Tibial nerve (tissue), 3 donors: ENCODE measurements around the gene AHR.

Source experiments
- CTCF ChIP-seq, 5 experiments: fragments of 200-600 bp in 3 of 5; fragments of 450-650 bp in 2 of 5; sonication (generic) in 3 of 5; IDR thresholded peaks; one replicate each; pipeline ENCODE4 v1.5.1; 2016 to 2019; ENCODE audit warnings: antibody characterized with exemption in 5 of 5, mild to moderate bottlenecking in 3 of 5, moderate library complexity in 2 of 5
- POLR2A ChIP-seq, 2 donors: fragments of 450-650 bp; IDR thresholded peaks; one replicate each; pipeline ENCODE4 v1.6.1; 2017; ENCODE audit warnings: antibody characterized with exemption in 2 of 2, mild to moderate bottlenecking in 2 of 2, moderate library complexity in 2 of 2

- no peak for TF ChIP-seq CTCF (IDR thresholded peaks at IDR 0.05)
- no peak for TF ChIP-seq POLR2A (IDR thresholded peaks at IDR 0.05)
Measured at GRCh38 chr7:17299483-17299991, 1.1 kb downstream of the AHR start.
